Measurements from ENCODE around the gene GASK1A.

The GASK1A gene

DNA sequence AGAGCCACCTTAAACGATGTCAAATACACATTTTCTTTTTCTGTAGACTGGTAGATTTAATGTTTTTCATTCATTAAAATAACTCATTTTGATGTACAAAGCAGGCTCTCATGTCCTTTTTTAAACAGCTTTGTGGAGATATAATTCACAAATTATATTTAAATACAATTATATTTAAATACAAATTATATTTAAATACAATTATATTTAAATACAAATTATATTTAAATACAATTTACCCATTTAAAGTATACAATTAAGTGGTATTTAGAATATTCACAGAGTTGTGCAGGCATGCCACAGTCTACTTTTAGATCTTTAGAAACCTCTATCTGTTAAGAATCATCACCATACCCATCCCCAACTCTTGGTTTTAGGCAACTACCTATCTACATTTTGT, 36.4 kb upstream of the GASK1A start:
- TF ChIP-seq, protein P1, sequence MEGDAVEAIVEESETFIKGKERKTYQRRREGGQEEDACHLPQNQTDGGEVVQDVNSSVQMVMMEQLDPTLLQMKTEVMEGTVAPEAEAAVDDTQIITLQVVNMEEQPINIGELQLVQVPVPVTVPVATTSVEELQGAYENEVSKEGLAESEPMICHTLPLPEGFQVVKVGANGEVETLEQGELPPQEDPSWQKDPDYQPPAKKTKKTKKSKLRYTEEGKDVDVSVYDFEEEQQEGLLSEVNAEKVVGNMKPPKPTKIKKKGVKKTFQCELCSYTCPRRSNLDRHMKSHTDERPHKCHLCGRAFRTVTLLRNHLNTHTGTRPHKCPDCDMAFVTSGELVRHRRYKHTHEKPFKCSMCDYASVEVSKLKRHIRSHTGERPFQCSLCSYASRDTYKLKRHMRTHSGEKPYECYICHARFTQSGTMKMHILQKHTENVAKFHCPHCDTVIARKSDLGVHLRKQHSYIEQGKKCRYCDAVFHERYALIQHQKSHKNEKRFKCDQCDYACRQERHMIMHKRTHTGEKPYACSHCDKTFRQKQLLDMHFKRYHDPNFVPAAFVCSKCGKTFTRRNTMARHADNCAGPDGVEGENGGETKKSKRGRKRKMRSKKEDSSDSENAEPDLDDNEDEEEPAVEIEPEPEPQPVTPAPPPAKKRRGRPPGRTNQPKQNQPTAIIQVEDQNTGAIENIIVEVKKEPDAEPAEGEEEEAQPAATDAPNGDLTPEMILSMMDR (IDR thresholded peaks at IDR 0.05; ENCODE audit: insufficient read depth, low read length, missing control alignments), result no peak
- ChIA-PET POLR2A (no interaction called here), CTCF (no interaction called here)
- no peak for DNase-seq (ENCODE audit: low read depth, low spot score)
- H3K4me3 ChIP-seq (ENCODE audit: low read depth, low read length), result no peak overlapping the region

DNA sequence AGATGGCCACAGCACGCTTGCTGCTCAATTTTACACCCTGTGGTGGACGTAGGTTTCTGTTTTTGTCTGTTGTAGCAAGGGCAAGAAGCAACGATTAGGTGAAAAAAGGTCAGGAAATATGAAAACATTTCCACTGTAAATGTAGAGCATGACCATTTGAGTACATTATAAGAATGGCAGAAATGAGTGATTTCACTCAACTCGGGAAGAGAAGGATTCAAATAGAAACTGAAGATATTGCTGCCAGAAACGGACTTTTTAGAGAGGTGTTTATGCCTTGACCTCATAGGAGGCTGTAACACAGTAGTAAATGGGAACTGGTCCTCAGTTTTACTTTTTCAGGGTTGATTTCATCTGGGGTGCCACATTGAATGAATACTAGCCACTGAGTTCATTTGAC, 33.1 kb upstream of the GASK1A start:
- H3K4me3 ChIP-seq (ENCODE audit: low read depth, low read length), result no peak overlapping the region
- no peak for DNase-seq (ENCODE audit: low read depth, low spot score)
- CTCF ChIA-PET, result interaction anchor here (1.8 kb wide), 1 partner anchor 16 kb away, joined by 7 read pairs; no protein-coding TSS in a partner anchor
- TF ChIP-seq, protein P1 (IDR thresholded peaks at IDR 0.05; ENCODE audit: insufficient read depth, low read length, missing control alignments), result no peak
- POLR2A ChIA-PET, result no interaction called here

DNA sequence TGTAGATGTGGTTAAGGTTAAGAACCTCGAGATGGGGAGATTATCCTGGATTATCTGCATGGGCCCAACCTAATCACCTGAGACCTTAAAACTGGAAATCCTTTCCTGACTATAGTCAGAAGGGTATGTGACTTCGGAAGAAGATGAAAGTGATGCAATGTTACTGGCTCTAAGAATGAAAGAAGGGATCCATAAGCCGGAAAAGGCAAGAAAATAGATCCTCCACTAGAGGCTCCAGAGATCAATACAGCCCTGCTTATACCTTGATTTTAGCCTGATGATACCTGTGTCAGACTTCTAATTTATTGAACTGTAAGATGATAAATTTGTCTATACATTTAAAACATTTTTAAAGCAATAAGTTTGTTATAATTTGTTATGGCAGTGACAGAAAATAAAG, 21.5 kb upstream of the GASK1A start:
- no peak overlapping the region for H3K4me3 ChIP-seq (ENCODE audit: low read depth, low read length)
- POLR2A ChIA-PET, result no interaction called here
- CTCF ChIA-PET, result no interaction called here
- no peak for DNase-seq (ENCODE audit: low read depth, low spot score)
- TF ChIP-seq, protein P1 (IDR thresholded peaks at IDR 0.05; ENCODE audit: insufficient read depth, low read length, missing control alignments), result no peak

DNA sequence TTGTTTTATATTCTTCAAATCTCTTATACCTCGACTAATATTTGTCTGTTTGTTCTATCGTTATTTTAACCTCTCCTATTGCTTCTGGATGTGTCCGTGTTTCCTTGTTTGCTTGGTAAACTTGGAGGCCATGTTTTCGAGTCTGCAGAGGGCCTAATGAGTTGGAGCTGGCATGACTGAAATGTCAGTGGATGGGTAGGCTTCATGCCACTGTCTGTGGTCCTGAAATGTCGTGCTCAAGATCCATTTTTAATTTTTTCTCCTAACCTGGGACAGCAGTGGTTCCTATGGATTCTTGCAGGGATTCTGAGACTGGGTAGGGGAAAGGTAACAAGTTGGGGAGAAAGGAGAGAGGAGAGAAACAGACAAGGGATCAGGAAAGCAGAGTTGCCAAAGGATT, 18.8 kb upstream of the GASK1A start:
- POLR2A ChIA-PET, result no interaction called here
- H3K4me3 ChIP-seq (ENCODE audit: low read depth, low read length), result no peak overlapping the region
- CTCF ChIA-PET, result interaction anchor here (0.8 to 9.3 kb wide), 8 partner anchors 9 to 575 kb away, joined by 3 to 241 read pairs (median 6); partner anchors contain the start of gene POMGNT2
- DNase-seq (ENCODE audit: low read depth, low spot score), result no peak
- TF ChIP-seq, protein P1 (IDR thresholded peaks at IDR 0.05; ENCODE audit: insufficient read depth, low read length, missing control alignments), result no peak

DNA sequence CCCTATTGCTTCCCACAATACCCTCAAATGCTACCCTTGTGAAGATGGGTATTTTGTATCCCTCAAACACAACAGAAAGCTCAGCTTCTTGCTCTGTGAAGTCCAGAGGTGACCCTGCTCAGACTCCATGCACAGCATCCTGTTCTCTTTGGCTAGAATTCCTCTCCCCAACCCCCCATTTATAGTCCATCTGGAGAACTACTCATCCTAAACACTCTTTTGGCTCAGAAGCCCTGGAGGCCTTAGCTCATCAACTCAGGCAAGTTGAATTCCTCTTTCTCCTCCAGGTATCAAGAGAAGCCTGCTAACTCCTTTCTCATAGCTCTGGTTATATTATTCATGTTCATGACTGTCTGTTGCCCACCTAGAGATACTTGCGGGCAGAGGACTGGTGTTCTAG, 18.3 kb upstream of the GASK1A start:
- no peak overlapping the region for H3K4me3 ChIP-seq (ENCODE audit: low read depth, low read length)
- POLR2A ChIA-PET, result no interaction called here
- no peak for DNase-seq (ENCODE audit: low read depth, low spot score)
- TF ChIP-seq, protein P1 (IDR thresholded peaks at IDR 0.05; ENCODE audit: insufficient read depth, low read length, missing control alignments), result no peak
- CTCF ChIA-PET, result interaction anchor here (0.8 to 9.3 kb wide), 19 partner anchors 8 to 574 kb away, joined by 3 to 241 read pairs (median 7); partner anchors contain the start of gene POMGNT2

DNA sequence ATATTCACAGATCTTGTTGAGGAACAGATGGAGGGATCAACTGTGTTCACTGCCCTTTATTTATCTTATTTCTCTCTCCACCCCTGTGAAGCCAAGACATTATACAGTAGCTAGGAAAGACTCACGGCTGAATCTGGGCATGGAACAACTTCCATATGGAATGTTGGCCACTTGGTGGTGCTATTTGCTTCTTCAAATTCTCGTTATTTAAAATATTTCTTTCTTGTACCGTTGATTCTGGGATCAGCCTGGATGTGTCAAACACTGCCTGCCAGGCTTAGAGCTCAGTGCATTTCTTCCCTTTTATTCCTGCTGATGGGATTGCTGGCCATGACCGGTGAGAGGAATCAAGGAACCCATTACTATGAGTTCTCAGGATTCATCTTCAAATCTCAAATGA, 17.5 kb upstream of the GASK1A start:
- no peak overlapping the region for H3K4me3 ChIP-seq (ENCODE audit: low read depth, low read length)
- POLR2A ChIA-PET, result no interaction called here
- CTCF ChIA-PET, result interaction anchor here (0.7 to 9.3 kb wide), 42 partner anchors 8 to 1245 kb away, joined by 3 to 241 read pairs (median 4); partner anchors contain the start of gene POMGNT2
- DNase-seq (ENCODE audit: low read depth, low spot score), result peak; percentile 4
- TF ChIP-seq, protein P1 (IDR thresholded peaks at IDR 0.05; ENCODE audit: insufficient read depth, low read length, missing control alignments), result peak; percentile 50
